BE2C (cell line): ENCODE results near the gene NTRK2.

Source experiments
- DNase-seq: peaks from one replicate; pipeline ENCODE4 v3.0.0-alpha.2; 2020
- H3K27me3 ChIP-seq: fragments of 250-450 bp; sonication (Bioruptor Pico); 2 replicates; pipeline ENCODE4 v1.5.1; 2020; ENCODE audit warnings: mild to moderate bottlenecking
- H3K36me3 ChIP-seq: fragments of 250-450 bp; sonication (Bioruptor Pico); 2 replicates; pipeline ENCODE4 v1.5.1; 2020; ENCODE audit warnings: mild to moderate bottlenecking
- H3K4me1 ChIP-seq: fragments of 250-450 bp; sonication (Bioruptor Pico); 2 replicates; pipeline ENCODE4 v1.5.1; 2020
- H3K4me3 ChIP-seq: 2 replicates; pipeline ENCODE4 v1.5.1; 2011; ENCODE audit warnings: low read depth, low read length
- H3K9me3 ChIP-seq: fragments of 250-450 bp; sonication (Bioruptor Pico); 2 replicates; pipeline ENCODE4 v1.5.1; 2020
- CTCF ChIP-seq: IDR thresholded peaks from 2 replicates; pipeline ENCODE4 v1.5.1; 2012; ENCODE audit warnings: mild to moderate bottlenecking, low read depth, low read length

Gene NTRK2

GRCh38 chr9:84731696-84732095 is 62.2 kb downstream of the NTRK2 start:
- no peak for TF ChIP-seq CTCF
- H3K4me1 ChIP-seq, result no peaks in the 10 kb centered on the region
- H3K27me3 ChIP-seq, result no peaks in the 10 kb centered on the region
- H3K9me3 ChIP-seq, result no peaks in the 10 kb centered on the region
- H3K4me3 ChIP-seq, result no peak overlapping the region
- no peak for DNase-seq
- H3K36me3 ChIP-seq, result no peaks in the 10 kb centered on the region

- no peak for TF ChIP-seq CTCF
- H3K9me3 ChIP-seq, result no peaks in the 10 kb centered on the region
- H3K4me1 ChIP-seq, result no peaks in the 10 kb centered on the region
- H3K4me3 ChIP-seq, result no peak overlapping the region
- no peaks in the 10 kb centered on the region for H3K36me3 ChIP-seq
- no peak for DNase-seq
- H3K27me3 ChIP-seq, result no peaks in the 10 kb centered on the region
These were observed 66.6 kb downstream of the NTRK2 start for GRCh38 chr9:84736081-84736480.

- Histone ChIP-seq H3K27me3 (no peaks in the 10 kb centered on the region), H3K4me3 (no peak overlapping the region), H3K36me3 (no peaks in the 10 kb centered on the region), H3K9me3 (no peaks in the 10 kb centered on the region), H3K4me1 (no peaks in the 10 kb centered on the region)
- no peak for TF ChIP-seq CTCF
- no peak for DNase-seq
These were observed 67.0 kb downstream of the NTRK2 start for GRCh38 chr9:84736536-84736935.

- H3K27me3 ChIP-seq, result no peaks in the 10 kb centered on the region
- TF ChIP-seq CTCF, result no peak
- no peak for DNase-seq
- H3K36me3 ChIP-seq, result no peaks in the 10 kb centered on the region
- H3K4me3 ChIP-seq, result no peak overlapping the region
- no peaks in the 10 kb centered on the region for H3K9me3 ChIP-seq
- H3K4me1 ChIP-seq, result no peaks in the 10 kb centered on the region
These were observed 68.8 kb downstream of the NTRK2 start for GRCh38 chr9:84738353-84738752.

- TF ChIP-seq CTCF, result no peak
- Histone ChIP-seq H3K36me3 (no peaks in the 10 kb centered on the region), H3K27me3 (no peaks in the 10 kb centered on the region), H3K4me1 (no peaks in the 10 kb centered on the region), H3K9me3 (no peaks in the 10 kb centered on the region), H3K4me3 (no peak overlapping the region)
- no peak for DNase-seq
These were observed 72.7 kb downstream of the NTRK2 start for GRCh38 chr9:84742261-84742660.

GRCh38 chr9:84744195-84744594 is 74.7 kb downstream of the NTRK2 start:
- DNase-seq, result no peak
- Histone ChIP-seq H3K4me1 (no peaks in the 10 kb centered on the region), H3K9me3 (no peaks in the 10 kb centered on the region), H3K4me3 (no peak overlapping the region), H3K36me3 (no peaks in the 10 kb centered on the region), H3K27me3 (no peaks in the 10 kb centered on the region)
- TF ChIP-seq CTCF, result no peak
